K562 (cell line): ENCODE data around the gene FBXO48. TPM values are rescaled to one million over a fixed set of nuclear protein-coding genes. Genes with fewer than 3 reads are reported as not detected.

Experiments
- JUND ChIP-seq, 2 experiments: IDR thresholded peaks; 2 replicates in 1 of 2; 3 replicates in 1 of 2; pipeline ENCODE4 v1.6.1; 2011; ENCODE audit warnings: borderline replicate concordance in 2 of 2, low read depth in 2 of 2, low read length in 2 of 2, improper control_type of control experiment in 1 of 2, missing biosample characterization in 1 of 2, missing genetic modification characterization in 1 of 2, missing genetic modification reagents in 1 of 2
- KAT2B ChIP-seq: IDR thresholded peaks from one replicate; pipeline ENCODE4 v1.6.1; 2012; ENCODE audit warnings: low read depth, mild to moderate bottlenecking, control low read depth, inconsistent platforms, low read length, moderate library complexity
- NR2C1 ChIP-seq, 2 experiments: fragments of 450-650 bp; IDR thresholded peaks; 2 replicates each; pipeline ENCODE4 v1.6.1; 2017; ENCODE audit warnings: mild to moderate bottlenecking in 2 of 2, antibody characterized with exemption in 1 of 2, inconsistent platforms in 1 of 2, missing compliant biosample characterization in 1 of 2, missing genetic modification characterization in 1 of 2
- PHF20 ChIP-seq: fragments of 450-650 bp; IDR thresholded peaks from 2 replicates; pipeline ENCODE4 v1.6.1; 2018; ENCODE audit not compliant: partially characterized antibody
- SMC3 ChIP-seq: conservative IDR thresholded peaks from 2 replicates; pipeline ENCODE4 v1.6.1; 2011; ENCODE audit warnings: low read depth, low read length, improper control_type of control experiment; ENCODE audit not compliant: insufficient read depth
- THRA ChIP-seq: fragments of 450-650 bp; IDR thresholded peaks from 2 replicates; pipeline ENCODE4 v1.6.1; 2017; ENCODE audit warnings: mild to moderate bottlenecking, moderate library complexity
- ZNF57 ChIP-seq: fragments of 450-650 bp; formaldehyde crosslinking; IDR thresholded peaks from 2 replicates; pipeline ENCODE4 v1.4.0; 2020; ENCODE audit warnings: mild to moderate bottlenecking, moderate library complexity
- polyA plus RNA-seq, 8 experiments: library from polyadenylated mRNA; depleted of rRNA in 4 of 8; stranded (reverse) in 5 of 8; unstranded in 3 of 8; fragments of >200 nt; fragmentation: Nextera tagmentation in 2 of 8; fragmentation: Illumina TruSeq in 1 of 8; extraction: Ambion mirVana in 2 of 8; extraction: Trizol in 1 of 8; gene quantifications; 2 replicates each; pipeline versions ENCODE4 v1.2.1 to v1.2.3, GENCODE V29; 2011 to 2014; ENCODE audit warnings: inconsistent platforms in 1 of 8, missing spikeins in 1 of 8
- total RNA-seq, 7 experiments: library from RNA; depleted of rRNA in 6 of 7; stranded (reverse); fragments of >200 nt in 6 of 7; fragmentation: Illumina TruSeq in 2 of 7; extraction: Trizol in 2 of 7; gene quantifications; 2 replicates each; pipeline versions ENCODE4 v1.2.1 to v1.2.3, GENCODE V29; 2011 to 2021; ENCODE audit warnings: low replicate concordance in 1 of 7
- TF ChIP-seq, protein P1 (sequence below): sonication (generic); formaldehyde crosslinking; IDR thresholded peaks from 2 replicates; pipeline ENCODE4 v1.8.1; 2023; ENCODE audit warnings: missing genetic modification reagents, mild to moderate bottlenecking, borderline replicate concordance

Gene FBXO48
- total and polyA plus RNA-seq, 9 of the 15 experiments (the other 6 are each of a cell fraction or from before 2014, with no cell fraction given) = 0.36 to 1.8 (median 0.73) TPM

DNA sequence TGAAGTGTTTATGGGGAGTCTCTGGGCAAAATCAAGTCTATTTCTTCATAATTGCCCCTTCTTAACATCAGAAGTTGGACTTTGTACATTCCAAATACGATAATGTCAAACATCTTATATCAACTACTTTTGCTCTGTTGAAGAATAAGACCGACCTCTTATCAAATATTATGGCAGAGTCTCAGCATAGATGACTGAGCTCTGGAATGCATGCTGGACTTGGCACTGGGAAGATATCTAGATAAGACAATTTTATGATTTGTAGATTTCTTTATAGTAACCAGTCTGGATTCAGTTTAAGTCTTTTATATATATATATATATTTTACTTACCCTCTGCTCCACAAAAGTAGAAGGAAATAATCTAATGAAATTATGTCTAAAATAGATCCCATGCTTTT, 8.5 kb upstream of the FBXO48 start (continued):
- TF ChIP-seq ZNF57 (CRISPR knock-in tag) (no peak), JUND (IDR thresholded peaks at IDR 0.05; ENCODE audit: borderline replicate concordance, low read depth, low read length) (no peak), JUND (tag; IDR thresholded peaks at IDR 0.05; ENCODE audit: borderline replicate concordance, low read depth, low read length) (no peak), THRA (no peak), SMC3 (no peak), NR2C1 (IDR thresholded peaks at IDR 0.05) (no peak), NR2C1 (tag; IDR thresholded peaks at IDR 0.05) (no peak), KAT2B (no peak), PHF20 (no peak)
- TF ChIP-seq, protein P1, sequence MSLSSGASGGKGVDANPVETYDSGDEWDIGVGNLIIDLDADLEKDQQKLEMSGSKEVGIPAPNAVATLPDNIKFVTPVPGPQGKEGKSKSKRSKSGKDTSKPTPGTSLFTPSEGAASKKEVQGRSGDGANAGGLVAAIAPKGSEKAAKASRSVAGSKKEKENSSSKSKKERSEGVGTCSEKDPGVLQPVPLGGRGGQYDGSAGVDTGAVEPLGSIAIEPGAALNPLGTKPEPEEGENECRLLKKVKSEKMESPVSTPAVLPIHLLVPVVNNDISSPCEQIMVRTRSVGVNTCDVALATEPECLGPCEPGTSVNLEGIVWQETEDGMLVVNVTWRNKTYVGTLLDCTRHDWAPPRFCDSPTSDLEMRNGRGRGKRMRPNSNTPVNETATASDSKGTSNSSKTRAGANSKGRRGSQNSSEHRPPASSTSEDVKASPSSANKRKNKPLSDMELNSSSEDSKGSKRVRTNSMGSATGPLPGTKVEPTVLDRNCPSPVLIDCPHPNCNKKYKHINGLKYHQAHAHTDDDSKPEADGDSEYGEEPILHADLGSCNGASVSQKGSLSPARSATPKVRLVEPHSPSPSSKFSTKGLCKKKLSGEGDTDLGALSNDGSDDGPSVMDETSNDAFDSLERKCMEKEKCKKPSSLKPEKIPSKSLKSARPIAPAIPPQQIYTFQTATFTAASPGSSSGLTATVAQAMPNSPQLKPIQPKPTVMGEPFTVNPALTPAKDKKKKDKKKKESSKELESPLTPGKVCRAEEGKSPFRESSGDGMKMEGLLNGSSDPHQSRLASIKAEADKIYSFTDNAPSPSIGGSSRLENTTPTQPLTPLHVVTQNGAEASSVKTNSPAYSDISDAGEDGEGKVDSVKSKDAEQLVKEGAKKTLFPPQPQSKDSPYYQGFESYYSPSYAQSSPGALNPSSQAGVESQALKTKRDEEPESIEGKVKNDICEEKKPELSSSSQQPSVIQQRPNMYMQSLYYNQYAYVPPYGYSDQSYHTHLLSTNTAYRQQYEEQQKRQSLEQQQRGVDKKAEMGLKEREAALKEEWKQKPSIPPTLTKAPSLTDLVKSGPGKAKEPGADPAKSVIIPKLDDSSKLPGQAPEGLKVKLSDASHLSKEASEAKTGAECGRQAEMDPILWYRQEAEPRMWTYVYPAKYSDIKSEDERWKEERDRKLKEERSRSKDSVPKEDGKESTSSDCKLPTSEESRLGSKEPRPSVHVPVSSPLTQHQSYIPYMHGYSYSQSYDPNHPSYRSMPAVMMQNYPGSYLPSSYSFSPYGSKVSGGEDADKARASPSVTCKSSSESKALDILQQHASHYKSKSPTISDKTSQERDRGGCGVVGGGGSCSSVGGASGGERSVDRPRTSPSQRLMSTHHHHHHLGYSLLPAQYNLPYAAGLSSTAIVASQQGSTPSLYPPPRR = no peak
- TF ChIP-seq, all 486 proteins: peak for 0
